Loucy (cell line): ENCODE data around the gene KRTAP10-11.
"Not testable (repeated sequence)": the region's sequence is repeated elsewhere in the genome, so short reads cannot be mapped to it uniquely, and the experiment has no call there.

Source experiments
- H2AFZ ChIP-seq: fragments of 200-600 bp; sonication (generic); 2 replicates; pipeline ENCODE4 v1.6.0; 2016; ENCODE audit warnings: antibody characterized with exemption, mild to moderate bottlenecking, low read length, moderate library complexity
- H3F3A ChIP-seq: fragments of 200-600 bp; 2 replicates; pipeline ENCODE4 v1.6.0; 2016; ENCODE audit warnings: antibody characterized with exemption, low read depth, mild to moderate bottlenecking
- H3K27me3 ChIP-seq: fragments of 200-600 bp; sonication (generic); 2 replicates; pipeline ENCODE4 v1.6.1; 2014; ENCODE audit warnings: low read length, mild to moderate bottlenecking; ENCODE audit not compliant: insufficient read depth, poor library complexity, severe bottlenecking
- H3K36me3 ChIP-seq: fragments of 200-600 bp; sonication (generic); 2 replicates; pipeline ENCODE4 v1.6.1; 2016; ENCODE audit warnings: low read length; ENCODE audit not compliant: insufficient read depth
- H3K4me1 ChIP-seq: fragments of 200-600 bp; sonication (generic); 2 replicates; pipeline ENCODE4 v1.5.1; 2014; ENCODE audit warnings: low read length, mild to moderate bottlenecking; ENCODE audit not compliant: insufficient read depth, poor library complexity, severe bottlenecking
- H3K4me2 ChIP-seq: fragments of 200-600 bp; sonication (generic); 2 replicates; pipeline ENCODE4 v1.6.0; 2014; ENCODE audit warnings: antibody characterized with exemption, low read length, low read depth, mild to moderate bottlenecking; ENCODE audit not compliant: poor library complexity, severe bottlenecking
- H3K4me3 ChIP-seq: fragments of 200-600 bp; sonication (generic); 2 replicates; pipeline ENCODE4 v1.5.1; 2014; ENCODE audit warnings: low read length, mild to moderate bottlenecking, mixed read lengths; ENCODE audit not compliant: poor library complexity, severe bottlenecking
- H3K79me2 ChIP-seq: fragments of 200-600 bp; sonication (generic); 2 replicates; pipeline ENCODE4 v1.6.1; 2014; ENCODE audit warnings: low read length; ENCODE audit not compliant: insufficient read depth
- H3K9ac ChIP-seq: fragments of 200-600 bp; sonication (generic); 2 replicates; pipeline ENCODE4 v1.6.0; 2014; ENCODE audit warnings: mild to moderate bottlenecking, low read depth, low read length, moderate library complexity; ENCODE audit not compliant: poor library complexity, severe bottlenecking
- H3K9me2 ChIP-seq: fragments of 200-600 bp; sonication (generic); replicated peaks from 2 replicates; pipeline ENCODE4 v1.6.1; 2016; ENCODE audit warnings: low read depth, low read length, mixed read lengths
- H3K9me3 ChIP-seq: fragments of 200-600 bp; sonication (generic); 2 replicates; pipeline ENCODE4 v1.6.1; 2014; ENCODE audit warnings: mild to moderate bottlenecking, antibody characterized with exemption, low read length, low read depth; ENCODE audit not compliant: insufficient read depth
- H4K20me1 ChIP-seq: fragments of 200-600 bp; sonication (generic); 2 replicates; pipeline ENCODE4 v1.6.0; 2014; ENCODE audit warnings: antibody characterized with exemption, low read length, mild to moderate bottlenecking; ENCODE audit not compliant: insufficient read depth, poor library complexity, severe bottlenecking
- CTCF ChIP-seq: fragments of 200-600 bp; sonication (generic); conservative IDR thresholded peaks from 2 replicates; pipeline ENCODE4 v1.5.1; 2014; ENCODE audit warnings: mild to moderate bottlenecking, antibody characterized with exemption, low read length
- EZH2phosphoT487 ChIP-seq: fragments of 200-600 bp; IDR thresholded peaks from 2 replicates; pipeline ENCODE4 v1.6.1; 2018; ENCODE audit warnings: antibody characterized with exemption, mild to moderate bottlenecking, moderate library complexity, borderline replicate concordance

KRTAP10-11 gene

GRCh38 chr21:44603911-44604310 lies 42.3 kb upstream of the KRTAP10-11 start:
- Histone ChIP-seq H3K27me3 (no peaks in the 10 kb centered on the region), H3K9me3 (no peaks in the 10 kb centered on the region), H4K20me1 (no peaks in the 10 kb centered on the region), H3K4me3 (no peak overlapping the region), H3K9ac (no peak overlapping the region), H2AFZ (no peak overlapping the region), H3K79me2 (no peaks in the 10 kb centered on the region), H3K9me2 (no peaks in the 10 kb centered on the region), H3F3A (no peaks in the 10 kb centered on the region), H3K36me3 (no peaks in the 10 kb centered on the region), H3K4me1 (no peaks in the 10 kb centered on the region), H3K4me2 (no peak overlapping the region)
- TF ChIP-seq CTCF (no peak), EZH2phosphoT487 (no peak)

- Histone ChIP-seq H3K4me1 (no peaks in the 10 kb centered on the region), H3K27me3 (no peaks in the 10 kb centered on the region), H4K20me1 (no peaks in the 10 kb centered on the region), H3K36me3 (no peaks in the 10 kb centered on the region), H3F3A (no peaks in the 10 kb centered on the region), H3K9ac (no peak overlapping the region), H3K79me2 (no peaks in the 10 kb centered on the region), H3K4me2 (no peak overlapping the region), H2AFZ (no peak overlapping the region), H3K9me2 (no peaks in the 10 kb centered on the region), H3K4me3 (no peak overlapping the region), H3K9me3 (peaks cover 8% of the 10 kb centered on the region; the same call in 1 of the 2 replicates)
- TF ChIP-seq EZH2phosphoT487 (no peak), CTCF (no peak)
Measured at GRCh38 chr21:44606495-44606894, 39.7 kb upstream of the KRTAP10-11 start.

GRCh38 chr21:44609193-44609592 lies 37.0 kb upstream of the KRTAP10-11 start:
- no peak for TF ChIP-seq EZH2phosphoT487
- no peak for TF ChIP-seq CTCF

GRCh38 chr21:44610157-44610843 lies 35.9 kb upstream of the KRTAP10-11 start:
- H3K27me3 ChIP-seq, H3K4me2 ChIP-seq, H3K36me3 ChIP-seq, H2AFZ ChIP-seq, H3K79me2 ChIP-seq, H3K4me1 ChIP-seq, H3F3A ChIP-seq, H3K4me3 ChIP-seq, H3K9ac ChIP-seq, H4K20me1 ChIP-seq, H3K9me2 ChIP-seq: not testable (repeated sequence)
- peaks cover 13% of the 10 kb centered on the region; the same call in 1 of the 2 replicates for H3K9me3 ChIP-seq

More at GRCh38 chr21:44609193-44609592, 37.0 kb upstream of the KRTAP10-11 start:
- H3K9ac ChIP-seq: no peak overlapping the region
- H3K9me3 ChIP-seq: peaks cover 13% of the 10 kb centered on the region; the same call in 1 of the 2 replicates
- H3K9me2 ChIP-seq: no peaks in the 10 kb centered on the region
- H3K4me2 ChIP-seq: no peak overlapping the region
- no peaks in the 10 kb centered on the region for H4K20me1 ChIP-seq
- no peaks in the 10 kb centered on the region for H3K36me3 ChIP-seq
- H3K27me3 ChIP-seq: no peaks in the 10 kb centered on the region
- H3K79me2 ChIP-seq: no peaks in the 10 kb centered on the region
- H3K4me3 ChIP-seq: no peak overlapping the region
- no peak overlapping the region for H2AFZ ChIP-seq
- no peaks in the 10 kb centered on the region for H3K4me1 ChIP-seq
- no peaks in the 10 kb centered on the region for H3F3A ChIP-seq
